Neural cell (in vitro differentiated cells): Measurements from ENCODE around the gene FFAR2.

Source experiments
- EZH2 ChIP-seq: fragments of 200-600, 300-800 bp; shearing (Covaris generic), sonication (generic); IDR thresholded peaks from 2 replicates; pipeline ENCODE4 v1.6.1; 2014; ENCODE audit warnings: antibody characterized with exemption, low read length, borderline replicate concordance, mild to moderate bottlenecking; ENCODE audit not compliant: insufficient read depth, poor library complexity, severe bottlenecking
- MXI1 ChIP-seq: fragments of 450-650 bp; conservative IDR thresholded peaks from 2 replicates; pipeline ENCODE4 v1.6.1; 2014; ENCODE audit warnings: antibody characterized with exemption, mild to moderate bottlenecking; ENCODE audit not compliant: poor library complexity, severe bottlenecking
- POLR2AphosphoS5 ChIP-seq: IDR thresholded peaks from 2 replicates; pipeline ENCODE4 v1.6.1; 2012
- TAF1 ChIP-seq: IDR thresholded peaks from 2 replicates; pipeline ENCODE4 v1.6.1; 2012; ENCODE audit warnings: low read depth
- TF ChIP-seq, protein P1 (sequence below): fragments of 450-650 bp; IDR thresholded peaks from 2 replicates; pipeline ENCODE4 v1.5.1; 2014; ENCODE audit warnings: antibody characterized with exemption, mild to moderate bottlenecking, moderate library complexity; ENCODE audit not compliant: poor library complexity, severe bottlenecking
- TF ChIP-seq, protein P2 (sequence below): IDR thresholded peaks from 2 replicates; pipeline ENCODE4 v1.6.1; 2012; ENCODE audit warnings: borderline replicate concordance

DNA sequence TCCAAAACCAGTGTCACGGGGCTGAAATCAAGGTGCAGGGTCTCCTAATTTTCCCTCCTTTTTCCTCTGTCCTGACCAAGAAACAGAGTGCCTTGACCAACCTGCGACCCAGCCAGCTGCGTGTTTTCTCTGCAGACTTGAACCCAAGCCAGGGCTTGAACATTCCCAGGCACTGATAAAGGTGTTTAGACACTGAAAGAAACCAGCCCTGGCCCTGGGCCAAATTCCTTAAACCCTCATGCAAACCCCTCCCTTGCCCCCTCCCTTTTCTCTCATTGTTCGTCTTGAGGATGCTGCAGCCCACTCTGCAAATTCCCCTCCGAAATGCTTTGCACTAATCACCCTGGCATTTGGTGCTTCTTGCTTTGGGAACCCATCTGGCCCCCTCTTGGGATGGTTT is 9.5 kb upstream of the FFAR2 start:
- TF ChIP-seq POLR2AphosphoS5 (no peak), EZH2 (no peak), MXI1 (no peak), TAF1 (no peak)
- TF ChIP-seq, protein P1, sequence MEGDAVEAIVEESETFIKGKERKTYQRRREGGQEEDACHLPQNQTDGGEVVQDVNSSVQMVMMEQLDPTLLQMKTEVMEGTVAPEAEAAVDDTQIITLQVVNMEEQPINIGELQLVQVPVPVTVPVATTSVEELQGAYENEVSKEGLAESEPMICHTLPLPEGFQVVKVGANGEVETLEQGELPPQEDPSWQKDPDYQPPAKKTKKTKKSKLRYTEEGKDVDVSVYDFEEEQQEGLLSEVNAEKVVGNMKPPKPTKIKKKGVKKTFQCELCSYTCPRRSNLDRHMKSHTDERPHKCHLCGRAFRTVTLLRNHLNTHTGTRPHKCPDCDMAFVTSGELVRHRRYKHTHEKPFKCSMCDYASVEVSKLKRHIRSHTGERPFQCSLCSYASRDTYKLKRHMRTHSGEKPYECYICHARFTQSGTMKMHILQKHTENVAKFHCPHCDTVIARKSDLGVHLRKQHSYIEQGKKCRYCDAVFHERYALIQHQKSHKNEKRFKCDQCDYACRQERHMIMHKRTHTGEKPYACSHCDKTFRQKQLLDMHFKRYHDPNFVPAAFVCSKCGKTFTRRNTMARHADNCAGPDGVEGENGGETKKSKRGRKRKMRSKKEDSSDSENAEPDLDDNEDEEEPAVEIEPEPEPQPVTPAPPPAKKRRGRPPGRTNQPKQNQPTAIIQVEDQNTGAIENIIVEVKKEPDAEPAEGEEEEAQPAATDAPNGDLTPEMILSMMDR: no peak
- TF ChIP-seq, protein P2, sequence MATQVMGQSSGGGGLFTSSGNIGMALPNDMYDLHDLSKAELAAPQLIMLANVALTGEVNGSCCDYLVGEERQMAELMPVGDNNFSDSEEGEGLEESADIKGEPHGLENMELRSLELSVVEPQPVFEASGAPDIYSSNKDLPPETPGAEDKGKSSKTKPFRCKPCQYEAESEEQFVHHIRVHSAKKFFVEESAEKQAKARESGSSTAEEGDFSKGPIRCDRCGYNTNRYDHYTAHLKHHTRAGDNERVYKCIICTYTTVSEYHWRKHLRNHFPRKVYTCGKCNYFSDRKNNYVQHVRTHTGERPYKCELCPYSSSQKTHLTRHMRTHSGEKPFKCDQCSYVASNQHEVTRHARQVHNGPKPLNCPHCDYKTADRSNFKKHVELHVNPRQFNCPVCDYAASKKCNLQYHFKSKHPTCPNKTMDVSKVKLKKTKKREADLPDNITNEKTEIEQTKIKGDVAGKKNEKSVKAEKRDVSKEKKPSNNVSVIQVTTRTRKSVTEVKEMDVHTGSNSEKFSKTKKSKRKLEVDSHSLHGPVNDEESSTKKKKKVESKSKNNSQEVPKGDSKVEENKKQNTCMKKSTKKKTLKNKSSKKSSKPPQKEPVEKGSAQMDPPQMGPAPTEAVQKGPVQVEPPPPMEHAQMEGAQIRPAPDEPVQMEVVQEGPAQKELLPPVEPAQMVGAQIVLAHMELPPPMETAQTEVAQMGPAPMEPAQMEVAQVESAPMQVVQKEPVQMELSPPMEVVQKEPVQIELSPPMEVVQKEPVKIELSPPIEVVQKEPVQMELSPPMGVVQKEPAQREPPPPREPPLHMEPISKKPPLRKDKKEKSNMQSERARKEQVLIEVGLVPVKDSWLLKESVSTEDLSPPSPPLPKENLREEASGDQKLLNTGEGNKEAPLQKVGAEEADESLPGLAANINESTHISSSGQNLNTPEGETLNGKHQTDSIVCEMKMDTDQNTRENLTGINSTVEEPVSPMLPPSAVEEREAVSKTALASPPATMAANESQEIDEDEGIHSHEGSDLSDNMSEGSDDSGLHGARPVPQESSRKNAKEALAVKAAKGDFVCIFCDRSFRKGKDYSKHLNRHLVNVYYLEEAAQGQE: no peak
